D341Med (cell line): ENCODE data around the gene SNAPC1.
"Not testable (repeated sequence)": the region's sequence is repeated elsewhere in the genome, so short reads cannot be mapped to it uniquely, and the experiment has no call there.

Experiments
- DNase-seq: peaks from one replicate; pipeline ENCODE4 v3.0.0; 2012; ENCODE audit warnings: low spot score

Gene SNAPC1

DNA sequence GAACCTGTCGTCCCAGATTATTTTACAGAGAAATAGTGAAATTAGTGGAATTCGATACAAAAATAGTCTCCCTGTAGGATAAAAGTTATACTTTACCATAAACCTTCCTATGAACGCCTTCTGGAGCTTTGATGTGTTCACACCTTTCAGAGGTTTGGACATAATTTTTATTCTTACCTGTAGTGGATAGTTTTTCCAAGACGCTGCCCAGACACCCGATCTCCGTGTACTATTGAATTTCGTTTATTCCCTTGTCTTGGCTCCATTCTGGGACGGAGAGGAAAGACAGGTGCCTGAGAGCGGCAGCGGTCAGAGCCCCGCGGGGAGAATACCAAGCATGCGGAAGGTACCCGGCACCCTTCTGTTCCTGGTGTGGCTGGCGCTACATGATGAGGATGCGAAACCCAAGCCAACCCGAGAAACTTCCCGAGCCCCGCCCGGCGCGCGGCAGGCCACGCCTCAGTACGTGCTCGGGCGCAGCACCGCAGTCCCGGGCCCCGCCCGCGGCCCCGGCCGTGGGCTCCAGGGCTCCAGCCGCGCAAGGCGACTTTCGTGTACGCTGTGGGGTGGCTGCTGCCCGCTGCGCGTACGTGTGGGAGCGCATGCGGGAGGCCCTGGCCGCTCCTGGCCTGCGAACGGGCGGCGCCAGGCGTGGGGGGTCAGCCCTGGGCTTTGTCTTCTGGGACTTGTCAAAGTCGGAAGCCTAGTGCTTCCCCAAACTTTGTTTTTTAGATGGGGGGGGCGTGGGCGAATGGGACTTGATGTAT is 11.3 kb upstream of the SNAPC1 start:
- peak; percentile 89 for DNase-seq

DNA sequence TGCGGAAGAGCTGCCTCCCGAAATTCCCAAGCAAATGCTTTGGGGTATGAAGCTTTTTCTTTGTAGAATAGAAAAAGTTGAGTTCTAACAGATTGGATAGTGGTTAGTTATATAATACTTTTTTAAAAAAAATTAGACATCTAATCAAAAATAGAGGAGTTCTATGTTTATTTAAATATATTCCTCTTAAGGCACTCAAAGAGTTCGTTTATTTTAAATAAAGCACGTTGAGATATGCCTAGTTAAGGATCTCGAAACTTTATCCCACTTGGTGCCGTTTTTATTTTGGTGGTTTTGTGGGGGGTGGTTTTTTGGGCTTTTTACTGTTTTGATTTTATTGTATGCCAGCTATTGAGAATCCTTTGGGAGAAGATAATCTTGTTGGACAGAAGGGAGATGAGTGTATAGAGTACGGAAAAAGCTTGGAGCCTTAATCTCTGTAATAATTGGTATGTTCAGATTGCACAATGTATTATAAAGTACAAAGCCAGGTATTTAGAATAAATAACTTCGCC is 10.7 kb upstream of the SNAPC1 start:
- no peak for DNase-seq

DNA sequence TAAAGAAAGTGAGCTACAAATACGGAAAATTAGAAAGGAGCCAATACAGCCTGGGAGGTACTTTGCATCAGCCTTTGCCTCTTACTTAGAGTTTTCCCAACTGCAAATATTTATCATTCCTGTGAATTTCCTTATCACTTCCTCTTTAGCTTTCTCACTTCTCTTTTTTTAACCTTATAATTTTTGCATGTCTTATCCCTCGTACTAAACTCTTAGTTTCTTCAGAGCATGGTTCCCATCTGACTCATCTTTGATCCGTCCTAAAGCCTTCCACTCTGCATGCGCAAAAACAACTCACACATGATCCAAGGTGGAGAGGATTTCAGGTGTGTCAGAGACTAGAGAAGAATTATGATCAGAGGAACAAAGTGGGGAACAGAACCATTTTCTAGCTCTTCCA is 9.6 kb upstream of the SNAPC1 start:
- DNase-seq, result no peak

DNA sequence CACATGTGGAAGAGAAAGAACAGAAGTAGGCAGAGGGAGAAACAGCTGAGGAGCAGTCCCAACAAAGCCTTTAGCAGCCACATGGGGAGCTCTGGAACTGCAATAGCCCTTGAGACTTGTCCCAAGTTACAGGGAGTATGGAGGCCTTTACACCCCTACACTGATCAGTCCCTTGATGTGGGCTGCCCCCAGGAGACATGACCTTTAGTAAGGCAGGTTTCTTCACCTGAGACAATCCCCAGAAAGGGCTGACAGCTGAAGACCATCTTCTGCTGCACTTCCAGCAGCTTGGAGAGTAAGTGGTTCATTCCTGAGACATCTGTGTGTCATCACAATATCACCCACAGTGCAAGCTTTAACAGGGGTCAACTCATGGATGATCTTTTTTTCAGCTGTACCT is 8.6 kb upstream of the SNAPC1 start:
- no peak for DNase-seq

DNA sequence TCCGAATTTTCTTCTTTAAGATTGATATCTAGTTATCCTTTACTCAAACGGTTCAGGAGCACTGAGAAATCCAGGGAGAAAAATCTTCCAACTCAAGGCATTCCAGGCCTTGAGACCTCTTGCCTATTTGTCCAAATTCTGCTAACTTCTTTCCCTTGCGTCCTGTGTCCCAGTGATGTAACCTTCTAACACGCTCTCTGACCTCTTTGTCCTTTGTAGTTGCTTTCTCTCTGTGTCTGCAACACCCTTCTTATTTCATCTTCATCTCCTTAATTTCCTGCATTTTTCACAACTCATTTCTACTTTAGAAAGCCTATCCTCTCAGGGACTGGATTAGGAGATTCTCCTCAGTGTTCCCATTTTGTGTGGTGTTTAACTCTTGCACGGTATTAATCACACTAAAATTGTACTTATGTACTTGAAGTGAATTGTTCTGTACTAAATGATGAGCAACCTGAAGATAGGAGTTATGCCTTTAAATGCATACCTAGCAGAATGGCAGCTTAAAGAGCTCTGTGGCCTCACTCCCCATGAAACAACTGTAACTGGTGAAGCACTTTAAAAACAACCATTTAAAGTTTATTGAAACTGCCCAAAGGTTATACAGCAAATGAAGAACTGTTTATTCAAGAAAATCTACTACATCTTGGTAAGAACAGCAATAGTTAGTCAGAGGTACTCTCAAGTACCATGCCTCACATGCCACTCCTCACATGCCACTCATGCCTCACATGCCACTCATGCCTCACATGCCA is 7.4 kb upstream of the SNAPC1 start:
- DNase-seq, result no peak

DNA sequence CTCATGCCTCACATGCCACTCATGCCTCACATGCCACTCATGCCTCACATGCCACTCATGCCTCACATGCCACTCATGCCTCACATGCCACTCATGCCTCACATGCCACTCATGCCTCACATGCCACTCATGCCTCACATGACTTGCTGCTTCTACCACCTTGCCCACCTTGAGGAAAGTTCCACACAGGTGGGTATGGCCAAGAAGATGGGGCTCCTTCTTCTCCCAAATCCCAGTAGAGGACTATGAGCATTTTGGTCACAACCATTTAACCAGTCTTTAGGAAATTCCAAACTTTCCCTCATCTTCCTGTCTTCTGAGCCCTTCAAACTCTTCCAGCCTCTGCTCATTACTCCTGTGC is 6.9 kb upstream of the SNAPC1 start:
- not testable (repeated sequence) for DNase-seq

DNA sequence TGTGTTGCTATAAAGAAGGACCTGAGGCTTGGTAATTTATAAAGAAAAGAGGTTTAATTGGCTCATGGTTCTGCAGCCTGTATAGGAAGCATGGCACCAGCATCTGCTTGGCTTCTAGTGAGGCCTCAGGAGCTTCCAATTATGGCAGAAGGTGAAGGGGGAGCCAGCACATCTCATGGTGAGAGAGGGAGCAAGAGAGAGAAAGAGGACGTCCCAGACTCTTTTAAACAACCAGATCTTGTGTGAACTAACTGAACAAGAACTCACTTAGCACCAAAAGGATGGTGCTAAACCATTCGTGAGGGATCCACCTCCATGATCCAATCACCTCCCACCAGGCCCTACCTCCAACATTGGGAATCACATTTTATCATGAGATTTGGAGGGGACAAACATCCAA is 6.1 kb upstream of the SNAPC1 start:
- no peak for DNase-seq

DNA sequence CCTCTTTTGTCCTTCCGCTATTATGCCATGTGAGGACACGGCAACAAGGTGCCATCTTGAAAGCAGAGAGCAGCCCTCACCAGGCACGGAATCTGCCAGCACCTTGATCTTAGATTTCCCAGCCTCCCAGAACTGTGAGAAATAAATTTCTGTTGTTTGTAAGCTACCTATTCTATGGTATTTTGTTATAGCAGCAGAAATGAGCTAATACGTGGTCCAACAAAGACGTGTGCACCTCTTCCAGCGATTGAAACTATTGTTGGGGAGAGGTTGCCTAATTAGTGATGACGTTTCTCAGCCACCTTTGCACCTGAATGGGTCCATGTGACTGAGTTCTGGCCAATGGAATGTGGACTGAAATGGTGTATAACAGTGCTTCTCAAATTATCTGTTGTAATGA is 2.3 kb upstream of the SNAPC1 start:
- no peak for DNase-seq

DNA sequence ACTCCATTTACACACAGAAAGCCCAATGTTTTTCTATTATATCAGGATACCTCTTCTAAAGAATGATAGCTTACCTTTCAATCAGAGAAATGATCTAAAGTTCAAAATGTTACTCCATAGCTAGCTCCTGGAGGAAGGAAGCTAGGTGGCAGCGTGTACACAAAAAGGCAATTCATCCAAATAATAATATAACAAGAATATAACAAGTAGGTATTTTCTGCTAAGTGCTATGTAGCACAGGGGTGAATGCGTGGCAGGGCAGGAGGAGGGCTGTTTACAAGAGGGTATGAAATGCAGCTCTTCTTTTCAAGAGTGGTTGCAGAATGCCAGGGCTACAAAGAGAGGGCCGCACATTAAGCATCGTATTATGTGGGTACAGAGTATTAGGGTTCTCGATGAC is 663 bp upstream of the SNAPC1 start:
- DNase-seq, result peak; percentile 29

DNA sequence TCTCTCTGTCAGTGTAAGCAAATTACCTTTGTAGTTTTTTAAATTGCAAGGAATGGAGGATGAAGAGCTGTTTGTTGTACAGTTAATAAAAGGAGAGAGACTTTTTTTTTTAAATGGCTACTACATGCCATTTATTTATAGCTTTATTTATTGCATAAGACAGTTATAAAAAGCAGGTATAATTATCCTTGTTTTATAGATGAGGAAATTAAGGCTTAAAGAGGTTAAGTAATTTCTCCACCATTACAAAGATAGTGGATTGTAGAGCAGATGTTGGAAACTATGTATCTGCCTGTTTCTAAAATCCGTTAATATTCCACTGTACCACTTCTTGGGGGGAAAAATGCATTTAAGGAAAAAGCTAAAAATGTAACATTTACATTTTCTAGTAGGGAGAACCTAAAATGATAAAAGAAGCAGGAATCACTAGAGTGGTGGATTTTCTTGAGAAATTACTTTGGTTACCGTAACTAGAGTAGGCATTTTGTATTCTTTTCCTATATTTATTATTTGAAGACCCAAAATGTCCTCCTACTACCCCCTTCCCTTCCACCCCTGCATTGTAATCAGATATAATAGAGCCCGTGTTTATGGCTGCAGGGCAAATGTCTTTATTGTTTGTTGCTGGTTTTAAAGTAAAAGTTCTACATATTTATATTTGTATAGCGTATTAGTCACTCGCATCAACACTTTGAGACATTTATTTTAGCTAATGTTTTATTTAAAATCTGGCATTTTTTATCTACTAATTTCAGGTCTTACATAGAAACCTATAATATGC is 2.3 kb downstream of the SNAPC1 start:
- DNase-seq, result no peak

DNA sequence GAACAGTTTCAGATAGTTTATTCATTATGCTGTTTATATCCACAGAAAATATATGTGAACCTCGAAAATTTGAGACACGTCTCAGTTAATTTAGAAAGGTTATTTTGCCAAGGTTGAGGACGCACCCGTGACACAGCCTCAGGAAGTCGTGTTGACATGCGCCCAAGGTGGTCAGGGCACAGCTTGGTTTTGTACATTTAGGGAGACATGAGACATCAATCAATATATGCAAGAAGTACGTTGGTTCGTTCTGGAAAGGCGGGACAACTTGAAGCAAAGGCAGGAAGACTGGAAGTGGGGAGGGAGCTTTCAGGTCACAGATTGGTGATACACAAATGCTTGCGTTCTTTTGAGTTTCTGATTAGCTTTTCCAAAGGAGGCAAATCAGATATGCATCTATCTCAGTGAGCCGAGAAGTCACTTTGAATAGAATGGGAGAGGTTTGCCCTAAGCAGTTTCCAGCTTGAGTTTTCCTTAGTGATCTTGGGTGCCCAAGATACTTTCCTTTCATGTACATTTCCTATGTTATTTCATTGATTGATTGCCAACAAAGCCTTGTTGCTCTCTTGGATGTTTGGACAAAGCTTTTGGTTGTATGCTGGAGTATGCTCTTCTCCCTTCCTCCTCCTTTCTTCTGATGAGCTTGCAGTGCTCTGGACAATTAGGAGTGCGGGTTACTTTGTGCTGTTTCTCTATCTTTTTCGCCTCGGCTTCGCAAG is 3.2 kb downstream of the SNAPC1 start:
- DNase-seq, result no peak

DNA sequence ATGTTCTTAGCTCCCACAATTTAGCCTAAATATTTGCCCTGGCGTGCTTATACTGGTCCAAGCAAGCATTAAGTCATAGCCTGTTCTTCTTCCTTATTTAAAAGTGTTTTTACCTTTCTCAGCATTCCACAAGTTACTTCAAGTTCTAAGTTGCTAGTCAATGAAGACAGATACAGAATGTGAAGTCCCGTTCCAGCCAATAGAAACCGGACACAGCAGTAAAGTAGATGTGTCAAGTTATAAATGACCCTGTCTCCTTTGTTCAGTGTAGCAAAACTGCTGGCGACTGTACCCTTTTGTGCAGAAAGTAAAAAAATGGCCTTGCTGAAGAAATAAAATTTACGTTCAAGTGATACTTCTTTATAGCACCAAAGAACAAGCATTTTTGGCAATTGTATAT is 3.9 kb downstream of the SNAPC1 start:
- no peak for DNase-seq

DNA sequence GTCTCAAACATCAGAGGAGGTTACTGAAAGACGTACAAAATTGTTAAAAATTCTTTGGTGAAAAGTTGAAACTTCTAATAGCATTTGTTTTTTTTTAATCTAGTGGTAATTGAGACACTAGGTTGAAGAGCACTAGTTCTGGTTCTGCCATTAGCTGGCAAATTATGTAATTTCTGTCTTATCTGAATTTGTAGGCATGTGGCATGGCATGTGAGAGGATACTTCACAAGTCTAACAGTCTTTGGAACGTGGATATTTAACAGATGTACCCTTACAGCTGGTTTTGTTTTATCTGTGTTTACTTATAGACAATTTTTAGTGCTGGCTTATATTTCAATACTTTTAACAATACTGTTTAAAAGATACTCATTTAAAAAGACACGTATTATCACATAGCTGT is 6.0 kb downstream of the SNAPC1 start:
- no peak for DNase-seq

DNA sequence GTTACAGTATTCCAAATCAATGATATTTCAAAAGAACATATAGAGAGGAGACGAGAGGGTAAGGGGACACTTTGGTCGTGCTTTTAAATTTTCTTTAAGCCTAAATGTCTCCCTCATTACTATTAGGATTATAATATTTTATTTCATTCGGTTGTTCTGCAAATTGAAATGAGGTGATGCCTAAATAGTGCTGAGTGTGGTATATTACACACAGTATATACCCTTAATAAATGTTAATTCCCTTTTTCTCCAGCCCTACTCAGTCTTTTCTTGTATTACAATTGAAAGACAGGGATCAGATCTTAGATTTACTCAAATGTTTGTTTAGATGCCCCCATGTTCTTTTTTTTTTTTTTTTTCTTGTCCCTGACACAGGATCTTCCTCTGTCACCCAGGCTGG is 7.7 kb downstream of the SNAPC1 start:
- DNase-seq, result no peak

DNA sequence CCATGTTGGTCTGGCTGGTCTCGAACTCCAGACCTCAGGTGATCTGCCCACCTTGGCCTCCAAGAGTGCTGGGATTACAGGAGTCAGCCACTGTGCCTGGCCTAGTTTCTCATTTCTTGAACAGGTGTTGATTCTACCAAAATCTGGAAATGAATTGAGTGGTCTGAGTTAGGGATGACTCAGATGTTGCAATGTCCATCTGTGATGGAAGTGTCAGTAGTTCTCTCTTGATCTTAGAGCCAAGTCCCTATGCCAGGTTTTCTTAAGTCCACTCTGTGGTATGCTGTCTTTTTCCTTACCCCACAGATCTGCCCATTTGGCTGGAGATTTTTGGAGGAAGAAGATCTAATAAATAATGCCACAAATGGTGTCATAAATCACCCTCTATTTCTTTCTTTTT is 12.6 kb downstream of the SNAPC1 start:
- DNase-seq, result no peak

DNA sequence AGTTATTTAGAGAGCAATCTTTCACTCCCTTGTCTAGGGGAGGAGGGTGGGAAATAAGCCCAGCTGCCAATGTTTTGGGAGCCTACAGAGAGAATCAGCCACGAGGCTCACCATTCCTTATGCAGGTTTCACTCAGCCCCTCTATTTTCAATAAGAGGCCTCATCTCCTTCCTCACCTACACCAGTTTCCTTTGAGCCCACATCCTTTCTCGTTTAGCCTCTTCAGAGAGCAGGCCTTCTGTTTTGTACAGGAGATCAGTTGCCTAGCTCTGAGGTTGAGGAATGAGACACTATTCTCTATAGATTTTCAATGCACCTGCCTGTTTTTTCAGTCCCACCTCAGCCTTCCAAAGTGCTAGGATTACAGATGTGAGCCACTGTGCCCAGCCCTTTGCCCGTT is 17.9 kb downstream of the SNAPC1 start:
- no peak for DNase-seq

DNA sequence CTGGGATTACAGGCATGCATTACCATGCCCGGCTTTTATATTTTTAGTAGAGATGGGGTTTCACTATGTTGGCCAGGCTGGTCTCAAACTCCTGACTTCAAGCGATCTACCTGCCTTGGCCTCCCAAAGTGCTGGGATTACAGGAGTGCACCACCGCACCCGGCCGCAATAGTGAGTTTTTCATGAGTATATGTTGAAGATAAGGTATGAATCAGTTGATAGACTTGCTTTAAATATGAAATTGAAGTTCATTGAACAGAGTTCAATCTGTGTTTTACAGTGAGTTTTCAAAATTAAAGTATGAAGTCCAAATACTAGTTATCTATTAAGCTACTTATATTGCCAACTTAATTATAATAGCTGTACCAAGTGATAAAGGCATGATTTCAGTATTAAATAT is 35.1 kb downstream of the SNAPC1 start:
- no peak for DNase-seq

DNA sequence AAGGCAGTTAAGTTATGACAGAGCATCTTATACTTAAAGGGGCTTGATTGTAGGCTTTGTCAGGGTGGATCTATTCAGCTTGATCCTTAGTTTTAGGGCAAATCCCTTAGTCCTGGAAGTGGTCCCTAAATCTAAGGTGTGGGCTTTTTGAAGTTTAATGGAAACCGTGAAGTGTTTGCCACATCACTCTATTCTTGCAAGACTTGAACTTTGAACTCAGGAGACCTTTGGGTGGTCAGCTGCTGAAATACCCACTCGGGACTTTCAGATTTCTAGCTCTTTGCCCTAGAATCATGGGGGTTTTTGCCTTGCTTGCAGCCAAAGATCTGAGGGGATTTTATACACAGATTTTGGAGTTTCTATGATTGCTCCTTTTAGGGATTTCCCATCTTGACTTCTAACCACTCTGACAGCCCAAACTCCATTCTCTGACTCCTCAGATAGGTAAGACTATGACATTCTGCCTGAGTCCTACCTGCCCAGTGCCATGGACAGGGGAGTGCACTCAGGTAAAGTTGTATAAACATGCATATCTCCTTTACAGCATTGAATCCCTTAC is 39.9 kb downstream of the SNAPC1 start:
- no peak for DNase-seq

DNA sequence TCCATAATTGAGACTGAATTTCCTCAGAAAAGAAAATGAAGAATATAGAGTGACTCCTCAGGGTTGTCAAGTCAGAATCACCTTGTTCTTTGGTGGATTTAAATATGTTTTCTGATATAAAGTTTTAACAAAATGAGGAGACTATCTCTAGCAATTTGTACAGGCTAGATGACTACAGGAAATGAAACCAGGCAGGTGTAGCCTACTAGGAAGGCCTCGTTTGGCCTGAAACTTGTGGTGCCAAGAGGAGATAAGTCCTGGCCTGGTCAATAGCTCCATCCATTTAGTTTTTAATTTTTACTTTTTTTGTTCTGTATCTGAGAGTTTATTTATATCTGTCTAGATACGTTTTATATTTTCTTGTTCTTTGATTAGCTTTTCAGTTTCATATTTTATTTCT is 41.5 kb downstream of the SNAPC1 start:
- DNase-seq, result no peak

DNA sequence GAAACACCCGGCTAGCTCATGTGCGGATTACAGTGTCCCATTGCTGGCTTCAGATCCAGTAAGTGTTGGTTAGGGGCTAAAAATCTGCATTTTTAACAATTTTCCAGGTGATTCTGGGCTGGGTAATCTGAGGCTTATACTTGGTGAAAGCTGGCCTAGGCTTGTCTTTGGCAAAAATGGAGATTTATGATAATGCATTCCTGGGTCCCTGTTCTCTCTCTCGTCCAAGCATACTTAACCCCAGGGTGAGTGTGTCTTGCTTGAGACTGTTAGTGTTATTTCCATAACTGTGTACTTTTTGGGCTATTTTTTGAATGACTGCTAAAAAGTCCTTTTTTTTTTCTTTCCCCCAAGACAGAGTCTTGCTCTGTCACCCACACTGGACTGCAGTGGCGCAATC is 43.2 kb downstream of the SNAPC1 start:
- DNase-seq, result no peak

DNA sequence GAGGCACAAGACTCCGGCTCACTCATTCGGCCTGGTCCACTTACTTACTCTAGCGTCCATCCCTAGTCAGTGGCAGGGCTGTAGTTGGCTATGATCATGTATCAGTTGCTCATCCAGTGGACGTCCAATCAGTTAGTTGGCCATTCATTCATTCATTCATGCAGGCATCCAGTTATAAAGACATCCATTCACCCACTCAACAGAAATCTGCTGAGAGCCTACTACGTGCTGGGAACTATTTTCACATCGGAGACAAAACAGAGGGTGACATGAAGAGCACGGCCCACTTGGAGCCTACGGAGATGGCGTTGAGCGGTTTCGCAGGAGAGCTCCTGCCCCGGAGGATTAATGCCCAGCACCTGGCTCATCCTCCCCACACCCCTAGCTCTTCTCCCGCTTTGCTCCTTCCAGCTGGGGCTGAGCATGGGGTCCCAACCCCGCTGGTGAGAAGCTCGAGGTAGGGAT is 49.7 kb downstream of the SNAPC1 start:
- peak; percentile 30 for DNase-seq
